ENCODE data around the gene RPP25.
A peak's percentile ranks its signal among the peaks of the same experiment; 100 is the strongest.

RPP25 gene, protein sequence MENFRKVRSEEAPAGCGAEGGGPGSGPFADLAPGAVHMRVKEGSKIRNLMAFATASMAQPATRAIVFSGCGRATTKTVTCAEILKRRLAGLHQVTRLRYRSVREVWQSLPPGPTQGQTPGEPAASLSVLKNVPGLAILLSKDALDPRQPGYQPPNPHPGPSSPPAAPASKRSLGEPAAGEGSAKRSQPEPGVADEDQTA

DNA sequence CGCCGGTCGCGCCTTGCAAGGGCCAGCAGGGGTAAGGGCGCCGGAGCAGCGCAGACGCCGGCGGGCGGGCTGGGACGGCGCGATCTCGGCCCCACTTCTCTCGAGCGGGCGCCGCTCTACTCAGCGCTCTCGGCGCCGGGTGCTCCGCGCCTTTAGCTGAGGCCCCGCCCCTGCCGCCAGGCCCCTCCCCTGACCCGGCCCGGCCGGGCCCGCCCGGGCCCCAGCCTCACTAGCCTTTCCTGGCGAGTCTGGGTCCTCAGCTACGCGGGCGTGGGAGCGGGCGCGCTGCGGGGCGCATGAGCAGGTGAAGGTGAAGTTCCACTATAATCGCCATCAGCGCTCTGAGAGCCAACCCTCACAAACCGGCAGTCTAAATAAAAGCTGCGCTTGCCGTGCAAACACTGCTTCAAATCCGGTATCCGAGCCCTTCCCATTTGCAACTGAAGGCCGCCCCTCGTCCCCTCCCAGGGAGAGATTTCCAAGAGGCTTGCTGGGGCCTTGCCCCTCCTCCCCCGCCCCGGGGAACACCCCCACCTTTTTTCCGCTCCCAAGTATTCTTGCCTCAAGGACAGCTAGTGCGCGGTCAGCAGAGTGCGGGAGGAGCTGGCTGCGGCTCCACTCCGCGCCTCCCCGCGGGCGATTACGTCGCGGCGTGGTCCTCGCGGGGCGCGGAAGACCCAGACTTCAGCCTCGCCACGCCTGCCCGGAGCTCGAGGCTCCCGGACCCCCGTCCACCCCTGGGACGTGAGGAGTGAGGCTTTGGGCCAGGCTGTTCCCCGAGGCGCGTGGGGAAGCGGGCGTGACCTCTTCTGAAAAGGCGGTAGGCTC is at the start of gene RPP25:
Gene RPP25, minus strand, starts transcription at position 125 of the 828 bp plus-strand sequence. CDS start 189 bp downstream, outside the sequence.
- peak; percentile 44 to 73 for DNase-seq (ENCODE audit: low read depth in 1 of 2, low spot score in 1 of 2)

DNA sequence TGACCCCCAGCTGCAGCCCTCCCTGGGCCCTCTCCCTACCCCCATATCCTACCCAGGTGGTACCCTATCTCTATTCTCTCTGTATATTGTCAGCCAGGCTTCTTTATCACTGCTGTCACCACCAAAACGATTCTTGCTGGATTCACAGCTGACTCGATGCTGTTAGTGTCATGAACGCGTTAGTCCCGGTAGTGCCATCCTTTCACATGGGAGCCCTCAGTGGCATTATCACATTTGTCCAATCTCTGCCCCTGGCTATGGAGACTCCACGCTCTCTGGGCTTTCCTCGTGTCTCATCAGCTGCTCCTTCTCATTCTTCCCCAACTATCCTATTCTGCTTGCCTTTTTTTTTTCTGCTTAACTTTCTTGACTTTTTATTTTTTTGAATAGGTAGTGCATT is 45.8 kb upstream of the RPP25 start:
- no peak for DNase-seq (ENCODE audit: low read depth in 1 of 2, low spot score in 1 of 2)

DNA sequence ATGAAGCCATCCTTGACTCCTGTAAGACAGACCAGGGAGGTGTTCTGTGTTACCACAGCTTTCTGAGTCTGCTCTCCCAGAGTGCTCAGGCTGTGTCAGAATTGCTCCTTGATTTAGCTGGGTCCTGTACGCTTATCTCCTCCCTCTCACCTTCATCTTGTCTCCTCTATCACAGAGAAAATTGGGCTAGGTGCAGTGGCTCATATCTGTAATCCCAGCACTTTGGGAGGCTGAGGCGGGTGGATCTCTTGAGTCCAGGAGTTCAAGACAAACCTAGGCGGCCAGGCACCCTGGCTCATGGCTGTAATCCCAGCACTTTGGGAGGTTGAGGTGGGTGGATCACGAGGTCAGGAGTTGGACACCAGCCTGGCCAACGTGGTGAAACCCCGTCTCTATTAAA is 44.7 kb upstream of the RPP25 start:
- DNase-seq (ENCODE audit: low read depth in 1 of 2, low spot score in 1 of 2), result no peak

DNA sequence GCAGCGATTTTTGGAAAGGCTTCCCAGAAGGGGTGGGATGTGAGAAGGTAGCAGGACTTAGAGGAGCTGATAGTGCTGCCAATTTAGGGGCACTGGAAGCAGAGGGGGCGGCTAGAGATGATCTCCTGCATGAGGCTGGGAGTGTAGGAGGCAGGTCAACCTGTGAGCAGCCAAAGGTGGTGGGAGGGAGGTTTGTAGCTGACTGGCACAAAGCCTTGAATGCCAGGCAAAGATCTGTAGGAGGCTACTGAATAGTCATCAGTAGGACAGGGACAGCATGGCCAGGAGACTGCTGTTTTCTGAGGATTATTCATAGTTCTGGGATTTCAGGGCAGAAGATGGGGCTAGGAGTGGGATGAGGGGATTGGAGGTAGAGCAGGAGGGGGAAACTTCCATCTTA is 41.0 kb upstream of the RPP25 start:
- DNase-seq (ENCODE audit: low read depth in 1 of 2, low spot score in 1 of 2), result no peak

DNA sequence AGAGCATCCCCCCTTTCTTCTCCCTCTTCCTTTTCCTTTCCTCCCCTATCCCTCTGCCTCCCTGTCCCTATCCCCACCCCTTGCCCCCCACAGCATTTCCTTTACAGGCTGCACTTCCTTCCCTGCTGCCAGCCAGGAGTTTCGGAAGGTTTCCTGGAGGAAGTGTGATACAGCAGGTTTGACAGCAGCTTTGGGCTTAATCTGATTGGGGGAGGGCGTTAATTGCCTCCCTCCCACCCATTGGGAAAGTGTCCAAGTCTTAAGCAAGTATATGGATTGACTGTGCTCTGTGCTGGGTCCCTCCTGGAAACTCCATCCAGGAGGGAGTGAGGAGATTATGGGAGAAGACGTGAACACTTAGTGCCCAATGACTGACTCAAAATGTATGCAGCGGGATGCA is 40.6 kb upstream of the RPP25 start:
- no peak for DNase-seq (ENCODE audit: low read depth in 1 of 2, low spot score in 1 of 2)

DNA sequence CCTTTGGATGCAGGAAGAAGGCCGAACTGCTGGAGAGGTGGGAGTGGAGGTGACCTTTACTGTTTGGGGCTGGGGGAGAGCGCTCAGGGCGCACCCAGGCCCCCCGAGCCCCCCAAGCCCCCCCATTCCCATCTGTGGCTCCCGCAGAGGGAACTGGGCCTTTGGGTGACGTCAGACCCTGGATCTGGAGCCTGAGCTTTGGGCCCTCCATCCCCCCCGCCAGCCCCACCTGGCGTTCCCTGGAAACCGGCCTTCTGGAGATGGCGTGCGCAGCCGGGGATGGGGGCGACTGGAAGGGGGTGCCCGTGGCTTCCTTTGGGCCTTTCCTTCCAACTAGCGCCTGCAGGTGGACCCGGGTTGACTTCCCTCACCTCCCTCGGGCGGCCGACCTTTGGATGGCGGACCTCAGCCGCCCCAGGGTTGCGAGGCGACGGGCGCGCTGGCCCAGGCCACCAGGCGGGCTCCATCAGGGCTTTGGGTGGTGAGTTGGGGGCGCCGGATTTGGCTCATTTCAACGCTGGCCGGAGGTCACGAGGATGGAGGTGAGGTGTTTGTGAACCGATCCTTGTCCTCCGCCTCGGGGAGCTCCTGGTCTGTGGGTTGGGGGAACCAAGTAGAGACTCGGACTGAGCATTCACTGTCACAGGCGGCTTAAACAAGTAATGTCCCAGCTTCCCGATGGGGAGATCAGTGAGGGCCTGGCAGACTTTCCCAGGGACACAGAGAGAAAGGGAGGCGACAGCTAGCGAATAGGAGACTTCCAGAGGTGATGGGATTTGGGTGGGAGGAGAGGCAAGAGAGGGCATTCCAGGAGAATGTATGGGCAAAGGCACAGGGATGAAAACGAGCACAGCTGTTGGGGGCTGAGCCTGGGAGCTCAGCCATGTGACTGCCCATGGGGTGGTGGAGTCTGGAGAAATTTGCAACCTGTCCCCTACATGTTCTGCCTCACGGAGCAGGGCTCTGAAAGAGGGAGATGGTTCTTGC is 39.5 kb upstream of the RPP25 start:
- DNase-seq (ENCODE audit: low read depth in 1 of 2, low spot score in 1 of 2), result no peak

DNA sequence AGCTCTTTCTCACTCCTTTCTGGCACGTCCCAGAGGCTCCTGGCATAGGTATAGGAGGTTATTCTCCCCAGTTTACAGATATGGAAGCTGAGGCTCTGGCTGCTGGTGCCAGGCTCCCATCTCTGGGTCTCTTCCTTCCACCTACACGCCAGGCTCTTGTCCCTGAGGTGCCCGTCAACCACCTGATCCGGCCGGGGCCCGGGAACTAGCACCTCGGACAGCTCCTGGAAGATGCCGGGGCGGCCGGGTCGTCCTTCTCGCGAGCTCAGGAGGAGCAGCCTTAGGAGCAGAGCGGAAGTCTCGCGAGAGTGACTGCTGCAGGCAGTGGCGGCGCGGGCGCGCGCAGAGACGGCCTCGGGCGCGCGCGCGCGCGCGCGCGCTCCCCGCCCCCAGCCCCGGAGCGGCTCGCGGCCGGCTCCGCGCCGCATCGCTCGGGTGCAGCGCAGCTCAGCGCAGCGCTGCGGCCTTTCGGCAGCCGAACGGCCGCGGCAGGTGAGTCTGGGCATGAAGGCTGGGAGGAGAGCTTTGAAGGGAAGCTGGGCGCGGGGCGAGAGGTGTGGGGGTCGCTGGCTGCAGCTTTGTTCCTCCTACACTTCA is 38.7 kb upstream of the RPP25 start, which contains the start of gene SCAMP5:
Gene SCAMP5, plus strand, starts transcription at position 382 of the 597 bp plus-strand sequence. CDS start 16,277 bp downstream, outside the sequence.
- DNase-seq (ENCODE audit: low read depth in 1 of 2, low spot score in 1 of 2), result peak; percentile 78 to 80

DNA sequence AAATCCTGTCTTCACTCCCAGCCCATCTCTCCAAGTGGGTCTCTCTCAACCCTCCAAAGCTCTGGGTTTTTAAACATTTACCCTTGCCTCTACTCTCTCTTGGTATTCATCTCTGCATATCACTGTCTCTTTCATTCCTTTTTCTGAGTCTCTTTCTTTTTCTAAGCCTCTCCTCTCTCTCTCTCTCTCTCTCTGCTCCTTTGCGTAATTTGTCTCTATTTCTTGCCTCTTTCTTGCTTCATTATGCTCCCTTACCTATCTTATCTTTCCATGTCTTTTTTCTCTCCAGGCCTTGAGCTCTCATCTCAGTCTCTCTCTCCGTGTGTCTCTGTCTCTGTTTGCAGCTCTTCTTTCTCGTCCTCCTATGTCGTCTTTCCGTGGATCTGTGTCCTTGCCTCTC is 38.1 kb upstream of the RPP25 start:
- DNase-seq (ENCODE audit: low read depth in 1 of 2, low spot score in 1 of 2), result no peak

DNA sequence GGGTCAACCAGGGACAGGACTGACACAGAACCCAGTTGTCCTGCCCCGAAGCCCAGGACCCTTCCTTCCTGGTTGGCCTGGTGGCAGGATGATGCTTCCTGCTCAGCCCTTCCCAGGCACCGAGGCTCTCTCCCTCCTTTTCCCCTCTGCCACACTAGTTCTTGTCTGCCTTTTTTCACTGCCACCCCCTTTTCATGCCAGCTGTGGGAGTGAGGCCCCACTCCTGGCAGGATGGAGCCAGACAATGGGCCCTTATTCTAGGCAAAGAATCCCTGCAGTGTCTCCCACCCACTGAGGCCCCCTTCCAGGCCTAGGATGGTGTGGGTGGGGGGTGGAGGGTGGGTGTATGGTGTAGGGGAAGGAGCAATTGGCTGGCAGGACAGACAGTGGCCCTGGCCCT is 37.7 kb upstream of the RPP25 start:
- no peak for DNase-seq (ENCODE audit: low read depth in 1 of 2, low spot score in 1 of 2)

DNA sequence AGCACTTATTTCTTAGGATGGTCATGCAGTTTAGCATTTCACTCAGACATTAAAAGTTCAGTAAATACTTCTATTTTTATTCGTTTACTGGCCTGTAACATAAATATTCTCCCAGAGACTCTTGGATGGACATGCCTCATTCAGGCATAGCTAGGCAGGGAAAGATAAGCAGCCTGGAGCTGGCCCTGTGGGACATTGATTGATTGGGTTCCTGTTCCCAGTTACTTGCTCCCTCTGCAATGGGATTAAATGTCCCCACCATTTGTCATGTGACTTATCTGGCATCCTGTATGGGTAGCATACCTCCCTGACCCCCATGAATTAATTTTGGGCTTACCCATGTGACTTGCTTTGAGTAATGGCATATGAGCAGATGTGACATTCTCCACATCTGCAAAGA is 36.0 kb upstream of the RPP25 start:
- DNase-seq (ENCODE audit: low read depth in 1 of 2, low spot score in 1 of 2), result no peak

DNA sequence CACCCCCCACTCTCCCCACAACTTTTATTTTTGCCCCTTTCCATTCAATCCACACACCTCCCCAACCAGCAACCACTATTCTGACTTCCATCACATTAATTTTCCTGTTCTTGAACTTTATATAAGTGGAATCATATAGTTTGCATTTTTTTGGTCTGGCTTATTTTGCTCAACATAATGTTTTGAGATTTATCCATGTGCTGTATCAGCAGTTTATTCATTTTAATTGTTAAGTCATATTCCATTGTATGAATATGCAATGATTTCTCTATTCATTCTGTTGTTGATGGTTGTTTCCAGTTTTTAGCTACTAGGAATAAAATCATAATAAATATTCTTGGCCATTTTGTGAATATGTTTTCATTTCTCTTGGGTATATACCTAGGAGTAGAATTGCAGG is 33.0 kb upstream of the RPP25 start:
- DNase-seq (ENCODE audit: low read depth in 1 of 2, low spot score in 1 of 2), result no peak

DNA sequence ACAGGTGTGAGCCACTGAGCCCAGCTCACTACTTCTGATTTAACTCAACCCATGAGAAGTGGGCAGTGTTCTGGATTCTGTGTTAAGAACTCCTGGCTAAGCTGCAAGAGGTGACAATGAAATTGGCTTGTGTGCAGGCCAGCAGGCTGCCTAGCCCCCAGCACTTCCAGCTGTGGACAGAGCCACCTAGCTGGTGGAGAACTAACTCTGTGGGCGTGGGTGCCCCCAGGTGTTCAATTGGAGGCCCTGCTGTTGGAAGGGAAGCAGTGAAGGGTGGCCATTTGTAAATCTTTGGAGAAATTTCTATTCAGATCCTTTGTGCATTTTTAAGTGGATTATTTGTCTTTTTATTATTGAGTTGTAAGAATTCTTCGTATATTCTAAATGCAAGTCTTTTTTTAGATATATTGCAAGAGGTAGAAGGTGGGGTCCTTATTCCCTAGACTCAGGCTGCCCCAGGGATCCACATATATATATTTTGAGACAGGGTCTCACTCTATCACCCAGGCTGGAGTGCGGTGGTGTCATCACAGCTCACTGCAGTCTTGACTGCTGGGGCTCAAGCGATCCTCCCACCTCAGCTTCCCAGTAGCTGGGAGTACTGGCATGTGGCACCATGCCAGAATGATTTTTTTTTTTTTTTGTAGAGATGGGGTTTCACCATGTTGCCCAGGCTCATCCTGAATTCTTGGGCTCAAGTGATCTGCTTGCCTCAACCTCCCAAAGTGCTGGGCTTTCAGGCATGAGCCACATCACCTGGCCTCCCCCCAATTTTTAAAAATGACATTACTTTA is 31.6 kb upstream of the RPP25 start:
- no peak for DNase-seq (ENCODE audit: low read depth in 1 of 2, low spot score in 1 of 2)

DNA sequence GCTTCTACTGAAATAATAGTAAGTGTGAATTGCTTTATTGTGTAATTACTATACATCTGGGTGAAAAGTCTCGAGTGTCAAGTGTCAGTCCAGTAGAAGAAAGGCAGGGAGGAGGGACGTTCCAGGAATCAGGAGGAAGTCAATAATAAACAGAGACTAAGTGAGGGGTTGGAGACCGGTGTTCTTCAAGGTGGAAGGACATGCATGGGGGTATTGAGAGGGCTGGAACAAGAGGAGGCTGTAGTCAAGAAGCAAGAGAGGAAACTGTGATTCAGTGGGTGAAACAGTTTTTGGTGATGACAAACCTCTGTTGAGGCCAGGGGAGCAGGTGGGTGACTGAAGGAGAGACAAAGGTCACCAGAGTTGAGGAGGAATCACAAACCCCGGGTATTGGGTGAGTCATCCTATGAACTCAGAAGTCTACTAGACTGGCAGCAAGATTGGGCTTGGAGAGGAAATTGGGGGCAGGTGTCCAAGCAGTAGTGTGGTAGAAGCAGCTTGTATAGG is 27.2 kb upstream of the RPP25 start:
- no peak for DNase-seq (ENCODE audit: low read depth in 1 of 2, low spot score in 1 of 2)

DNA sequence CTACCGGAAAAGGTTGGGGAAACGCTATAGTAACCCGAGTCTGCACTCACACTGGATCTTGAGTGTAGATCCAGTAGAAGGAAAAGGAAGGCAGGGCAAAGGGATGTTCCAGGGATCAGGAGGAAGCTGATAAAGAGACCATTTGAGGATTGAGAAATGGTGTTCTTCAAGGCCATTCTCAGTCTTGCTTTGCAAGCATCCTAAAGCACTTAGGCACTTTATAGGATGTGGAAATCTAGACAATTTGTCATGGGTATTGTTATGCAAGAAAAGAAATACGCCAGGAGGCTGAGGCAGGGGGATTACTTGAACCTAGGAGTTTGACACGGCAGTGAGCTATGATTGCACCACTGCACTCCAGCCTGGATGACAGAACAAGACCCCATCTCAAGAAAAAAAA is 25.6 kb upstream of the RPP25 start:
- DNase-seq (ENCODE audit: low read depth in 1 of 2, low spot score in 1 of 2), result no peak

DNA sequence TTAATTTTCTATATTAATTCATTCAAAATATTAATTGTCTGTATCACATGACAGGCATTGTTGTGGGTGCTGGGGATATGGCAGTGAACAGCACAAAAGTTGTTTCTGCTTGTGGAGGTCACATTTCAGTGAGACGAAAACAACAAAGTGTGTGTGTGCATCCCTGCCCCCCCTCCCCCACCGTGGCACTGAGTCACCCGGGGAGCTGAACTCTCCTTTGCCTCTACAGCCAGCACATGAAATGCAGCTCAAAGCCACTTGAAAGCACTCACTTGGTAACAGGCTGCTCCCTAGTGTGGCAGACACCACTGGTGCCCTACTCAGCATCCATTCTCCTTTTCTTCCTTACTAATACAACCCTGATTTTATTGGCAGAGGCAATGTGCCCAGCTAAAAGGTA is 21.9 kb upstream of the RPP25 start:
- no peak for DNase-seq (ENCODE audit: low read depth in 1 of 2, low spot score in 1 of 2)

DNA sequence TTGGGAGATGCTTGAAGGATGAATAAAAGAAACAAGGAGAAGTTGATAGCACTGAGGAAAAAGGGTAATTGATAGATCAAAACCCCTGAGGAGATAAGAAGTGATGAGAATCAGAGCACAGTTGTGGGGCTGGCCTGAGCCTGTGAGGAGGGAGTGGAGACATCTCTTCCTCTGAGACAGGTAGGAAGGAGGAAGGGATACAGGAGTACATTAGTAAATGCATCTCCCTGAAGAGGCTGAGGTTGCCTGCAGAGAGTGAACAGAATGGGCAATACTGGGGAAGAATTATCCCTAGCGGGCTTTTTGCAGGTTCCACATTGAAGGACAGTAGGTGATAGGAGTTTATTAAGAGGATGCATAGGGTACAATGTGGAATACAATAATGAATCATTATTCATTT is 21.5 kb upstream of the RPP25 start:
- DNase-seq (ENCODE audit: low read depth in 1 of 2, low spot score in 1 of 2), result no peak

DNA sequence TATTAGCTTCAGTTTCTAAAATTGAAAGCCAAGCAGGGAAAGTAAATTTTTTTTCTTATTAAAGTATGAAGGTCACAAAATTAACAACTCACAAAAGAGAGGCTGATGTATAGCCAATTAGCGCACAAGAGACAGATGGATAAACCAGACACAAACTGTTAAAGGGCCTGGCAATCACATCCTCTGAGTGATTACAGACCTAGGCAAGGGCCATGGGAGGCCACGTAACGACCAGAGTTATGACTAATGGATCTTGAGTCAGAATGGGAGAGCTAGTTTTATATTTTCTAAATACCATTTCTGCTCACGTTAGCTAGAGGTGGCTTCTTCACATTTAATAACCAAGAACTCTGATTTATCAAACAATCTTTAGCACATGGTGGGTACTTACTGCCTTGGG is 21.0 kb upstream of the RPP25 start:
- no peak for DNase-seq (ENCODE audit: low read depth in 1 of 2, low spot score in 1 of 2)

DNA sequence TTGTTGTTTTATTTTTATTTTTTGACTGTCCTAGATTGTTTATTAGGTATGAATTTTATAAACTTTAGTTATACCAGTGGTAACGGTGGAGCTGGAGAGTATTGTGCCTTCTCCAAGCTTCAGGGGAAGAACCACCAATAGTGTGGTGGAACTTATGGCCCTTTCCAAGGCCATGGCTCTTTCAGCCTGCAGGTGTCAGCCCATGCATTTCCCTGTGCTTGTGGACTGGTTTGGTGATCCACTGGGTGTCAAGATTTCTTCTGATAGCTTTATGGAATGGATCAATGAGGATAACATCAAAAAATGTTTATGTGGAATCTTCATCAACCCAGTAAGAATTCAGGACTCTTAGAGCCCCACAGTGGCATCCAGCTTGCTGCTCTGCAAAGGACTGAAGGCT is 19.6 kb upstream of the RPP25 start:
- no peak for DNase-seq (ENCODE audit: low read depth in 1 of 2, low spot score in 1 of 2)

DNA sequence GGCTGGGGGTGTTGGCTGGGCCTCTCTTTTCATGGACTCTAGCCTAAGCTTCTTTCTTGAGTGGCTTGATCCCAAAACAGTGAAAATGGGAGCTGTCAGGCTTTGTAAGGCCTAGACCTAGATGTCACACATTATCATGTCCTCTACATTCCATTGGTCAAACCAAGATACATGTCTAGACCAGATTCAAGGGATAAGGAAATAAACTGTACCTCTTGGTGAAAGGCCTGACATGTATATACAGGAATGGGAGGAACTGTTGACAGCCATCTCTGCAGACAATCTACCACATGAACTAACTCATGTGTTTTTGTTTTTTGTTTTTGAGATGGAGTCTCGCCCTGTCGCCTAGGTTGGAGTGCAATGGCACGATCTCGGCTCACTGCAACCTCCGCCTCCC is 11.1 kb upstream of the RPP25 start:
- DNase-seq (ENCODE audit: low read depth in 1 of 2, low spot score in 1 of 2), result no peak

DNA sequence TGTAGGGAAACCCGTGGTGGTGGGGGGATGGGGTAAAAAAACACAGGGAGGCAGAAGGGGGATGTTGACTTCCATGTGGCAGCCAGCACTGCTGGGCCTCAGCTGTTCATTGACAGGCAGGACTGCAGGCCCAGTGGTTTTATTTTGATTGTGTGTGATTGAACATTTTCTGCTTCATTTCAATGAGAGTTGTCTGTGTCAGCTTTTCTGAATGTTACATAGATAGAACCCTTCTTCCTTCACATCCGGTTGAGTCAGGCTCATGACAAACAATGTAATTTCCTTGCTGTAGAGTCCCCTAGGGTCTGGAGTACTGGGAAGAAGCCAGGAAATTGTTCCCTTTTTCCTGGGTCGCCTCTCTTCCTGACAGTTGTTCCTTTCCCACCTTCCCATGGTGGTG is 8.2 kb upstream of the RPP25 start:
- no peak for DNase-seq (ENCODE audit: low read depth in 1 of 2, low spot score in 1 of 2)
